ENCODE results near the gene HEXB. TPM values are rescaled to one million over a fixed set of nuclear protein-coding genes. Genes with fewer than 3 reads are reported as not detected.

The HEXB gene
- total and polyA plus RNA-seq, 2 of the 13 experiments (the other 11 are each of a cell fraction or from before 2014, with no cell fraction given), result 100 to 104 TPM

DNA sequence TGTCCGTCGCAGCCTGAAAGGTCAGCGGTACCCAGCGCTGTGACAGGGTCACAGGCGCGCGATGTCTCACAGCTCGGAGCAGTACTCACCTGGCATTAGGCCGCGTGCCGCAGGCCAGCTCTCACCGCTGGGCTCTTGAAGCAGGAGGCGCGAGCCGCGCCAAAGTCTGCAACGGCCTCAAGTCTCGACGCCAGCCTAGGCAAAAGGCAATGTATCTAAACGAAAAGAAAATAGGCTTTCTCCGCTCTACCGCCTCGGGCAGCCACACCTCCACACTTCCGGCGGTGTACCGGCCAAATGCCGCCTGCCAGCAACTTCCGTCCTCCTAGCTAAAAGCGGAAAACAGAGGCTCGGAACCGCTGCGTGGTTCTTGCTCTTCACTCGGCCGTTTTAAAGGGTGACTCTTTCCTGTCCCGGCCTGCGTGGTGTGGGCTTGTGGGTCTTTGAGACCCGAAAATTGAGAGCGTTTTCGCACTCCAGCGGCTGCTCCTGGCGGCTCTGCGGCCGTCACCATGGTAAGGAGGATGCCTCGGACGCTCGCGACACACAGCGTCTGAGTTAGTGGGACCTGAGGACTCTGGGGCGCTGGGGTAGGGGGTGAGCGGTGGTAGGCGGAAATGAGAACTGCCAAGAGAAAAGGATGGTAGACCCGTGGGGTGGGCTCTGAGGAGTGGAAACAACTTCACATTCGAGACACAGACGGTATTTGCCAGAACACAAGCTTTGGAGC is 82.0 kb downstream of the HEXB start, which contains the start of the genes GFM2 and NSA2 (continued):
- TF ChIP-seq GABPB1 (CRISPR knock-in tag; IDR thresholded peaks at IDR 0.05) (peak; percentile 100), ZSCAN31 (CRISPR knock-in tag; IDR thresholded peaks at IDR 0.05; ENCODE audit: low read depth) (no peak; the same call in 1 of the 2 replicates), ZNF816 (CRISPR knock-in tag; IDR thresholded peaks at IDR 0.05; ENCODE audit: borderline replicate concordance) (peak; percentile 76), ZNF773 (CRISPR knock-in tag; IDR thresholded peaks at IDR 0.05; ENCODE audit: borderline replicate concordance) (peak; percentile 32; the same call in 1 of the 2 replicates), ZNF343 (CRISPR knock-in tag; IDR thresholded peaks at IDR 0.05) (no peak; the same call in 1 of the 2 replicates), ZNF547 (CRISPR knock-in tag; IDR thresholded peaks at IDR 0.05) (peak; percentile 91), ZKSCAN8 (CRISPR knock-in tag; IDR thresholded peaks at IDR 0.05; ENCODE audit: borderline replicate concordance) (peak; percentile 69; the same call in 1 of the 2 replicates), ZNF792 (CRISPR knock-in tag; IDR thresholded peaks at IDR 0.05) (peak; percentile 92), ZNF160 (CRISPR knock-in tag; IDR thresholded peaks at IDR 0.05) (peak; percentile 67; the same call in 1 of the 2 replicates), ASH2L (IDR thresholded peaks at IDR 0.05; ENCODE audit: insufficient read length, low read depth, low read length) (peak; percentile 100), GATAD2A (CRISPR knock-in tag; IDR thresholded peaks at IDR 0.05) (peak; percentile 76), ATF1 (CRISPR knock-in tag; IDR thresholded peaks at IDR 0.05) (peak; percentile 78), ZNF501 (CRISPR knock-in tag; IDR thresholded peaks at IDR 0.05) (peak; percentile 95), TERF1 (CRISPR knock-in tag; IDR thresholded peaks at IDR 0.05) (peak; percentile 54; the same call in 1 of the 2 replicates), ZNF451 (CRISPR knock-in tag; IDR thresholded peaks at IDR 0.05) (no peak; the same call in 1 of the 2 replicates), PAX8 (CRISPR knock-in tag; IDR thresholded peaks at IDR 0.05; ENCODE audit: borderline replicate concordance) (no peak), KMT2B (CRISPR knock-in tag; IDR thresholded peaks at IDR 0.05) (peak; percentile 99), ZNF484 (CRISPR knock-in tag; IDR thresholded peaks at IDR 0.05; ENCODE audit: borderline replicate concordance, low read depth) (peak; percentile 68; the same call in 1 of the 2 replicates), TRAFD1 (CRISPR knock-in tag; IDR thresholded peaks at IDR 0.05; ENCODE audit: borderline replicate concordance) (peak; percentile 93; the same call in 1 of the 2 replicates)
- TF ChIP-seq, protein P1, sequence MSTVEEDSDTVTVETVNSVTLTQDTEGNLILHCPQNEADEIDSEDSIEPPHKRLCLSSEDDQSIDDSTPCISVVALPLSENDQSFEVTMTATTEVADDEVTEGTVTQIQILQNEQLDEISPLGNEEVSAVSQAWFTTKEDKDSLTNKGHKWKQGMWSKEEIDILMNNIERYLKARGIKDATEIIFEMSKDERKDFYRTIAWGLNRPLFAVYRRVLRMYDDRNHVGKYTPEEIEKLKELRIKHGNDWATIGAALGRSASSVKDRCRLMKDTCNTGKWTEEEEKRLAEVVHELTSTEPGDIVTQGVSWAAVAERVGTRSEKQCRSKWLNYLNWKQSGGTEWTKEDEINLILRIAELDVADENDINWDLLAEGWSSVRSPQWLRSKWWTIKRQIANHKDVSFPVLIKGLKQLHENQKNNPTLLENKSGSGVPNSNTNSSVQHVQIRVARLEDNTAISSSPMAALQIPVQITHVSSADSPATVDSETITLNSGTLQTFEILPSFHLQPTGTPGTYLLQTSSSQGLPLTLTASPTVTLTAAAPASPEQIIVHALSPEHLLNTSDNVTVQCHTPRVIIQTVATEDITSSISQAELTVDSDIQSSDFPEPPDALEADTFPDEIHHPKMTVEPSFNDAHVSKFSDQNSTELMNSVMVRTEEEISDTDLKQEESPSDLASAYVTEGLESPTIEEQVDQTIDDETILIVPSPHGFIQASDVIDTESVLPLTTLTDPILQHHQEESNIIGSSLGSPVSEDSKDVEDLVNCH (CRISPR knock-in tag; IDR thresholded peaks at IDR 0.05), result no peak
- TF ChIP-seq, protein P2, sequence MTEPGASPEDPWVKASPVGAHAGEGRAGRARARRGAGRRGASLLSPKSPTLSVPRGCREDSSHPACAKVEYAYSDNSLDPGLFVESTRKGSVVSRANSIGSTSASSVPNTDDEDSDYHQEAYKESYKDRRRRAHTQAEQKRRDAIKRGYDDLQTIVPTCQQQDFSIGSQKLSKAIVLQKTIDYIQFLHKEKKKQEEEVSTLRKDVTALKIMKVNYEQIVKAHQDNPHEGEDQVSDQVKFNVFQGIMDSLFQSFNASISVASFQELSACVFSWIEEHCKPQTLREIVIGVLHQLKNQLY (CRISPR knock-in tag; IDR thresholded peaks at IDR 0.05), result no peak; the same call in 1 of the 2 replicates
- TF ChIP-seq, protein P3, sequence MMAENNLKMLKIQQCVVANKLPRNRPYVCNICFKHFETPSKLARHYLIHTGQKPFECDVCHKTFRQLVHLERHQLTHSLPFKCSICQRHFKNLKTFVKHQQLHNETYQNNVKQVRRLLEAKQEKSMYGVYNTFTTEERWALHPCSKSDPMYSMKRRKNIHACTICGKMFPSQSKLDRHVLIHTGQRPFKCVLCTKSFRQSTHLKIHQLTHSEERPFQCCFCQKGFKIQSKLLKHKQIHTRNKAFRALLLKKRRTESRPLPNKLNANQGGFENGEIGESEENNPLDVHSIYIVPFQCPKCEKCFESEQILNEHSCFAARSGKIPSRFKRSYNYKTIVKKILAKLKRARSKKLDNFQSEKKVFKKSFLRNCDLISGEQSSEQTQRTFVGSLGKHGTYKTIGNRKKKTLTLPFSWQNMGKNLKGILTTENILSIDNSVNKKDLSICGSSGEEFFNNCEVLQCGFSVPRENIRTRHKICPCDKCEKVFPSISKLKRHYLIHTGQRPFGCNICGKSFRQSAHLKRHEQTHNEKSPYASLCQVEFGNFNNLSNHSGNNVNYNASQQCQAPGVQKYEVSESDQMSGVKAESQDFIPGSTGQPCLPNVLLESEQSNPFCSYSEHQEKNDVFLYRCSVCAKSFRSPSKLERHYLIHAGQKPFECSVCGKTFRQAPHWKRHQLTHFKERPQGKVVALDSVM (CRISPR knock-in tag; IDR thresholded peaks at IDR 0.05), result peak; percentile 41; the same call in 1 of the 2 replicates

Data from HepG2 (cell line).